K562 (cell line): ENCODE data around the gene SPAG7.
A peak's percentile ranks its signal among the peaks of the same experiment; 100 is the strongest.

Experiments
- BRD4 ChIP-seq: fragments of 200-600 bp; sonication (generic); IDR thresholded peaks from 2 replicates; pipeline ENCODE4 v1.6.1; 2017; ENCODE audit warnings: inconsistent platforms
- EGR1 ChIP-seq: fragments of 450-650 bp; conservative IDR thresholded peaks from 2 replicates; pipeline ENCODE4 v1.6.1; 2017; ENCODE audit warnings: mild to moderate bottlenecking
- SIN3A ChIP-seq, 2 experiments: fragments of 150-350 bp in 1 of 2; IDR thresholded peaks; 2 replicates each; pipeline ENCODE4 v1.6.1; 2011 to 2016; ENCODE audit warnings: borderline replicate concordance in 2 of 2, low read depth in 2 of 2, low read length in 2 of 2, mild to moderate bottlenecking in 2 of 2, moderate library complexity in 2 of 2; ENCODE audit not compliant: control insufficient read depth in 1 of 2
- ZNF408 ChIP-seq: fragments of 250-450 bp; sonication (Bioruptor Pico); IDR thresholded peaks from 2 replicates; pipeline ENCODE4 v1.4.0; 2020; ENCODE audit warnings: low read depth, mild to moderate bottlenecking, moderate library complexity
- TF ChIP-seq, protein P1 (sequence below): sonication (generic); formaldehyde crosslinking; IDR thresholded peaks from 2 replicates; pipeline ENCODE4 v1.8.1; 2022; ENCODE audit warnings: missing genetic modification reagents
- TF ChIP-seq, protein P2 (sequence below), 2 experiments: fragments of 150-350 bp in 1 of 2; IDR thresholded peaks; 2 replicates each; pipeline ENCODE4 v1.6.1; 2012 to 2016; ENCODE audit warnings: low read depth in 2 of 2, low read length in 2 of 2, mild to moderate bottlenecking in 1 of 2, moderate library complexity in 1 of 2
- TF ChIP-seq, protein P3 (sequence below): IDR thresholded peaks from 2 replicates; pipeline ENCODE4 v1.6.1; 2011; ENCODE audit warnings: borderline replicate concordance, low read depth, mild to moderate bottlenecking, moderate library complexity, low read length; ENCODE audit not compliant: insufficient read depth, poor library complexity, severe bottlenecking

DNA sequence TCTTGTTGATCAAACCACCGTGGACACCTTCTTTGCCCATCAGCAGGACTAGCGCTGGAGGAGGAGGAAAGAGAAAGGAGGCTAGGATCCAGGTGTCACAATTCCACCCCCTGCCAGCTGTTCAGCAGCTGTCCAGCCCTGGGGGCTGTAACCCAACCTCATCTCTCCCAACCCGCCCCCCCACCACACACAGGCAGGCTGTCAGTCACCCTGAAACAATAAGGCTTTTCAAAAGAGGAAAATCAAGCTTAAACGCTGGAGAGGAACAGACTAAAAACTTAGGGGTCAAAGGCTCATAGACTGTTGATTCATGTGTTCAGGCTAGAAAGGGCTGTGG is 21.7 kb downstream of the SPAG7 start:
- TF ChIP-seq, protein P1, sequence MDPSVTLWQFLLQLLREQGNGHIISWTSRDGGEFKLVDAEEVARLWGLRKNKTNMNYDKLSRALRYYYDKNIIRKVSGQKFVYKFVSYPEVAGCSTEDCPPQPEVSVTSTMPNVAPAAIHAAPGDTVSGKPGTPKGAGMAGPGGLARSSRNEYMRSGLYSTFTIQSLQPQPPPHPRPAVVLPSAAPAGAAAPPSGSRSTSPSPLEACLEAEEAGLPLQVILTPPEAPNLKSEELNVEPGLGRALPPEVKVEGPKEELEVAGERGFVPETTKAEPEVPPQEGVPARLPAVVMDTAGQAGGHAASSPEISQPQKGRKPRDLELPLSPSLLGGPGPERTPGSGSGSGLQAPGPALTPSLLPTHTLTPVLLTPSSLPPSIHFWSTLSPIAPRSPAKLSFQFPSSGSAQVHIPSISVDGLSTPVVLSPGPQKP = no peak
- TF ChIP-seq EGR1 (no peak), SIN3A (IDR thresholded peaks at IDR 0.05; ENCODE audit: borderline replicate concordance in 2 of 2, control insufficient read depth in 1 of 2, low read depth in 2 of 2, low read length in 2 of 2) (peak in 1 of 2 experiments; percentile 37; a peak in 1 of 4 replicates), ZNF408 (CRISPR knock-in tag) (no peak), BRD4 (no peak)
- TF ChIP-seq, protein P2, sequence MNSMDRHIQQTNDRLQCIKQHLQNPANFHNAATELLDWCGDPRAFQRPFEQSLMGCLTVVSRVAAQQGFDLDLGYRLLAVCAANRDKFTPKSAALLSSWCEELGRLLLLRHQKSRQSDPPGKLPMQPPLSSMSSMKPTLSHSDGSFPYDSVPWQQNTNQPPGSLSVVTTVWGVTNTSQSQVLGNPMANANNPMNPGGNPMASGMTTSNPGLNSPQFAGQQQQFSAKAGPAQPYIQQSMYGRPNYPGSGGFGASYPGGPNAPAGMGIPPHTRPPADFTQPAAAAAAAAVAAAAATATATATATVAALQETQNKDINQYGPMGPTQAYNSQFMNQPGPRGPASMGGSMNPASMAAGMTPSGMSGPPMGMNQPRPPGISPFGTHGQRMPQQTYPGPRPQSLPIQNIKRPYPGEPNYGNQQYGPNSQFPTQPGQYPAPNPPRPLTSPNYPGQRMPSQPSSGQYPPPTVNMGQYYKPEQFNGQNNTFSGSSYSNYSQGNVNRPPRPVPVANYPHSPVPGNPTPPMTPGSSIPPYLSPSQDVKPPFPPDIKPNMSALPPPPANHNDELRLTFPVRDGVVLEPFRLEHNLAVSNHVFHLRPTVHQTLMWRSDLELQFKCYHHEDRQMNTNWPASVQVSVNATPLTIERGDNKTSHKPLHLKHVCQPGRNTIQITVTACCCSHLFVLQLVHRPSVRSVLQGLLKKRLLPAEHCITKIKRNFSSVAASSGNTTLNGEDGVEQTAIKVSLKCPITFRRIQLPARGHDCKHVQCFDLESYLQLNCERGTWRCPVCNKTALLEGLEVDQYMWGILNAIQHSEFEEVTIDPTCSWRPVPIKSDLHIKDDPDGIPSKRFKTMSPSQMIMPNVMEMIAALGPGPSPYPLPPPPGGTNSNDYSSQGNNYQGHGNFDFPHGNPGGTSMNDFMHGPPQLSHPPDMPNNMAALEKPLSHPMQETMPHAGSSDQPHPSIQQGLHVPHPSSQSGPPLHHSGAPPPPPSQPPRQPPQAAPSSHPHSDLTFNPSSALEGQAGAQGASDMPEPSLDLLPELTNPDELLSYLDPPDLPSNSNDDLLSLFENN (IDR thresholded peaks at IDR 0.05; ENCODE audit: low read depth in 2 of 2, low read length in 2 of 2) = no peak
- TF ChIP-seq, protein P3, sequence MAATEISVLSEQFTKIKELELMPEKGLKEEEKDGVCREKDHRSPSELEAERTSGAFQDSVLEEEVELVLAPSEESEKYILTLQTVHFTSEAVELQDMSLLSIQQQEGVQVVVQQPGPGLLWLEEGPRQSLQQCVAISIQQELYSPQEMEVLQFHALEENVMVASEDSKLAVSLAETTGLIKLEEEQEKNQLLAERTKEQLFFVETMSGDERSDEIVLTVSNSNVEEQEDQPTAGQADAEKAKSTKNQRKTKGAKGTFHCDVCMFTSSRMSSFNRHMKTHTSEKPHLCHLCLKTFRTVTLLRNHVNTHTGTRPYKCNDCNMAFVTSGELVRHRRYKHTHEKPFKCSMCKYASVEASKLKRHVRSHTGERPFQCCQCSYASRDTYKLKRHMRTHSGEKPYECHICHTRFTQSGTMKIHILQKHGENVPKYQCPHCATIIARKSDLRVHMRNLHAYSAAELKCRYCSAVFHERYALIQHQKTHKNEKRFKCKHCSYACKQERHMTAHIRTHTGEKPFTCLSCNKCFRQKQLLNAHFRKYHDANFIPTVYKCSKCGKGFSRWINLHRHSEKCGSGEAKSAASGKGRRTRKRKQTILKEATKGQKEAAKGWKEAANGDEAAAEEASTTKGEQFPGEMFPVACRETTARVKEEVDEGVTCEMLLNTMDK = no peak
